Measurements from ENCODE around the gene PRPF38A. TPM values are rescaled to one million over a fixed set of nuclear protein-coding genes. Genes with fewer than 3 reads are reported as not detected.

The PRPF38A gene
- total and polyA plus RNA-seq, 4 donors = 5.9 to 10.3 (median 8.6) TPM

DNA sequence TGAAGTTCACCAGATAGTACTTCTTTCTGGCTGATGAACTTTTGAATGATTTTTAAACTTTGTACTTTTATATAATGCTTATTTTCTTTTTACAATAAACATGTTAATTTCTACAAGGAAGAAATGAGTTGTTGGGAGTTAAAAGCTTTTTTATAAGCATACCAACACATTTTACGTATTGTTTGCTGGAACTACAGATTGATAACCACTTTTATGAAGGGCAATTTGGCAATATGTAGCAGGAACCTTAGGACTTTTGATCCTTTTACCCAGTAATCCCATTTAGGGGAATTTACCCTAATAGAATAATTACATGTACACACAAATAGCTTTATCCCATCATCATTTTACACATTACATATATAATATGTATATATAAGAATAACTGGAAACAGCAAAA is 16.3 kb downstream of the PRPF38A start:
- TF ChIP-seq GABPA (IDR thresholded peaks at IDR 0.05 in 1 of 2, conservative IDR thresholded peaks at IDR 0.05 in 1 of 2) (no peak), TAF1 (conservative IDR thresholded peaks at IDR 0.05) (no peak), FOXA2 (IDR thresholded peaks at IDR 0.05) (no peak), JUND (IDR thresholded peaks at IDR 0.05) (no peak)
- H3K27me3 ChIP-seq (ENCODE audit: control insufficient read depth in 4 of 4, insufficient read depth in 4 of 4, low read length in 3 of 4) = no peaks in the 10 kb centered on the region
- H3K4me3 ChIP-seq (ENCODE audit: low read depth in 1 of 3, low read length in 3 of 3) = no peak overlapping the region
- no peaks in the 10 kb centered on the region for H3K4me1 ChIP-seq (ENCODE audit: control insufficient read depth in 4 of 4, insufficient read depth in 4 of 4, low read length in 3 of 4)
- no peak overlapping the region for H3K9ac ChIP-seq (ENCODE audit: low read depth in 1 of 2, low read length in 2 of 2)
- 94% methylated on average over 1 of the region's 1 CpG for whole genome bisulfite sequencing
- H3K36me3 ChIP-seq (ENCODE audit: control insufficient read depth in 4 of 4, insufficient read depth in 3 of 4, low read depth in 1 of 4, low read length in 3 of 4) = peaks cover 4 to 68% (median 45%) of the 10 kb centered on the region in 4 donors
- DNase-seq (ENCODE audit: low spot score) = no peak
- H3K9me3 ChIP-seq (ENCODE audit: control insufficient read depth in 4 of 4, low read length in 3 of 4) = no peaks in the 10 kb centered on the region
- H3K27ac ChIP-seq (ENCODE audit: low read depth in 1 of 2, low read length in 2 of 2) = no peak overlapping the region

GRCh38 chr1:52423055-52423454 is 18.7 kb downstream of the PRPF38A start:
- 98% methylated on average over 2 of the region's 2 CpGs for WGBS
- no peaks in the 10 kb centered on the region for H3K4me1 ChIP-seq (ENCODE audit: control insufficient read depth in 4 of 4, insufficient read depth in 4 of 4, low read length in 3 of 4)

More at GRCh38 chr1:52423055-52423454, 18.7 kb downstream of the PRPF38A start:
- DNase-seq (ENCODE audit: low spot score) = no peak
- H3K36me3 ChIP-seq (ENCODE audit: control insufficient read depth in 4 of 4, insufficient read depth in 3 of 4, low read depth in 1 of 4, low read length in 3 of 4) = peaks cover 4 to 47% (median 28%) of the 10 kb centered on the region in 4 donors
- TF ChIP-seq NR2F2 (IDR thresholded peaks at IDR 0.05) (no peak), FOXA1 (IDR thresholded peaks at IDR 0.05) (no peak), FOXA2 (IDR thresholded peaks at IDR 0.05) (no peak), HNF4A (conservative IDR thresholded peaks at IDR 0.05) (no peak), GABPA (IDR thresholded peaks at IDR 0.05 in 1 of 2, conservative IDR thresholded peaks at IDR 0.05 in 1 of 2) (no peak), TAF1 (conservative IDR thresholded peaks at IDR 0.05) (no peak), ZBTB33 (IDR thresholded peaks at IDR 0.05) (no peak), RXRA (IDR thresholded peaks at IDR 0.05) (no peak), MAX (IDR thresholded peaks at IDR 0.05) (no peak), SP1 (IDR thresholded peaks at IDR 0.05) (no peak), EGR1 (IDR thresholded peaks at IDR 0.05; ENCODE audit: low read depth in 2 of 2) (no peak), JUND (IDR thresholded peaks at IDR 0.05) (no peak), CTCF (IDR thresholded peaks at IDR 0.05; ENCODE audit: low read depth, low read length, missing input control) (no peak)
- TF ChIP-seq, protein P1, sequence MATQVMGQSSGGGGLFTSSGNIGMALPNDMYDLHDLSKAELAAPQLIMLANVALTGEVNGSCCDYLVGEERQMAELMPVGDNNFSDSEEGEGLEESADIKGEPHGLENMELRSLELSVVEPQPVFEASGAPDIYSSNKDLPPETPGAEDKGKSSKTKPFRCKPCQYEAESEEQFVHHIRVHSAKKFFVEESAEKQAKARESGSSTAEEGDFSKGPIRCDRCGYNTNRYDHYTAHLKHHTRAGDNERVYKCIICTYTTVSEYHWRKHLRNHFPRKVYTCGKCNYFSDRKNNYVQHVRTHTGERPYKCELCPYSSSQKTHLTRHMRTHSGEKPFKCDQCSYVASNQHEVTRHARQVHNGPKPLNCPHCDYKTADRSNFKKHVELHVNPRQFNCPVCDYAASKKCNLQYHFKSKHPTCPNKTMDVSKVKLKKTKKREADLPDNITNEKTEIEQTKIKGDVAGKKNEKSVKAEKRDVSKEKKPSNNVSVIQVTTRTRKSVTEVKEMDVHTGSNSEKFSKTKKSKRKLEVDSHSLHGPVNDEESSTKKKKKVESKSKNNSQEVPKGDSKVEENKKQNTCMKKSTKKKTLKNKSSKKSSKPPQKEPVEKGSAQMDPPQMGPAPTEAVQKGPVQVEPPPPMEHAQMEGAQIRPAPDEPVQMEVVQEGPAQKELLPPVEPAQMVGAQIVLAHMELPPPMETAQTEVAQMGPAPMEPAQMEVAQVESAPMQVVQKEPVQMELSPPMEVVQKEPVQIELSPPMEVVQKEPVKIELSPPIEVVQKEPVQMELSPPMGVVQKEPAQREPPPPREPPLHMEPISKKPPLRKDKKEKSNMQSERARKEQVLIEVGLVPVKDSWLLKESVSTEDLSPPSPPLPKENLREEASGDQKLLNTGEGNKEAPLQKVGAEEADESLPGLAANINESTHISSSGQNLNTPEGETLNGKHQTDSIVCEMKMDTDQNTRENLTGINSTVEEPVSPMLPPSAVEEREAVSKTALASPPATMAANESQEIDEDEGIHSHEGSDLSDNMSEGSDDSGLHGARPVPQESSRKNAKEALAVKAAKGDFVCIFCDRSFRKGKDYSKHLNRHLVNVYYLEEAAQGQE (IDR thresholded peaks at IDR 0.05) = no peak
- H3K9ac ChIP-seq (ENCODE audit: low read depth in 1 of 2, low read length in 2 of 2) = no peak overlapping the region
- no peak overlapping the region for H3K4me3 ChIP-seq (ENCODE audit: low read depth in 1 of 3, low read length in 3 of 3)
- H3K27me3 ChIP-seq (ENCODE audit: control insufficient read depth in 4 of 4, insufficient read depth in 4 of 4, low read length in 3 of 4) = no peaks in the 10 kb centered on the region
- no peak overlapping the region for H3K27ac ChIP-seq (ENCODE audit: low read depth in 1 of 2, low read length in 2 of 2)
- no peaks in the 10 kb centered on the region for H3K9me3 ChIP-seq (ENCODE audit: control insufficient read depth in 4 of 4, low read length in 3 of 4)
